Measurements from ENCODE around the gene TAGLN. TPM values are rescaled to one million over a fixed set of nuclear protein-coding genes. Genes with fewer than 3 reads are reported as not detected.
A peak's percentile ranks its signal among the peaks of the same experiment; 100 is the strongest.
"Not testable (repeated sequence)": the region's sequence is repeated elsewhere in the genome, so short reads cannot be mapped to it uniquely, and the experiment has no call there.

TAGLN gene
- polyA plus RNA-seq, 2 of the 4 experiments (the other 2 are of a cell fraction), result 43.2 to 287 TPM

GRCh38 chr11:117204283-117205080, 5.3 kb downstream of the TAGLN start:
- ATAC-seq (no peak), DNase-seq (ENCODE audit: low read depth in 1 of 2, low spot score in 1 of 2) (no peak), FAIRE-seq (no peak)
- no peaks in the 10 kb centered on the region for H3K9me3 ChIP-seq
- no peak overlapping the region for H3K27ac ChIP-seq
- ChIA-PET CTCF (interaction anchor here (1.2 to 4.5 kb wide), 3 partner anchors 15 to 23 kb away, joined by 3 to 23 read pairs (median 9); no protein-coding TSS in a partner anchor), POLR2A (no interaction called here)
- H3K4me2 ChIP-seq, result no peak overlapping the region
- no peak overlapping the region for H3K4me3 ChIP-seq
- no peak for TF ChIP-seq TFCP2L1 (CRISPR knock-in tag; IDR thresholded peaks at IDR 0.05)
- no peak for TF ChIP-seq RCOR1 (IDR thresholded peaks at IDR 0.05; ENCODE audit: low read depth, low read length)
- TF ChIP-seq MYC (IDR thresholded peaks at IDR 0.05; ENCODE audit: borderline replicate concordance, low read length), result no peak
- no peak for TF ChIP-seq RARB (CRISPR knock-in tag; IDR thresholded peaks at IDR 0.05)
- no peak for TF ChIP-seq HMGXB4 (CRISPR knock-in tag; IDR thresholded peaks at IDR 0.05; ENCODE audit: borderline replicate concordance)
- no peak for TF ChIP-seq RNF2 (IDR thresholded peaks at IDR 0.05; ENCODE audit: borderline replicate concordance, low read depth)
- no peak for TF ChIP-seq PHF8 (IDR thresholded peaks at IDR 0.05; ENCODE audit: borderline replicate concordance, low read depth)
- no peak for TF ChIP-seq CEBPB (IDR thresholded peaks at IDR 0.05)
- TF ChIP-seq FOSB (CRISPR knock-in tag; IDR thresholded peaks at IDR 0.05), result no peak
- TF ChIP-seq CHD4 (IDR thresholded peaks at IDR 0.05; ENCODE audit: borderline replicate concordance), result no peak
- TF ChIP-seq SREBF2 (IDR thresholded peaks at IDR 0.05), result no peak
- no peak for TF ChIP-seq GATA3 (IDR thresholded peaks at IDR 0.05; ENCODE audit: borderline replicate concordance)
- TF ChIP-seq USF2 (IDR thresholded peaks at IDR 0.05), result no peak
- WGBS (ENCODE audit: missing lambda C conversion rate), result 87% methylated on average over 8 of the region's 17 CpGs
- H3K4me1 ChIP-seq, result peaks cover 7% of the 10 kb centered on the region

- Histone ChIP-seq H3K4me3 (no peak overlapping the region), H3K4me2 (no peak overlapping the region), H3K27ac (no peak overlapping the region), H3K9me3 (no peaks in the 10 kb centered on the region), H3K4me1 (peaks cover 3% of the 10 kb centered on the region; the same call in 1 of the 3 replicates)
- 89% methylated on average over 10 of the region's 11 CpGs for WGBS (ENCODE audit: missing lambda C conversion rate)
- ChIA-PET POLR2A (no interaction called here), CTCF (interaction anchor here (1.1 to 4.5 kb wide), 2 partner anchors 20 to 24 kb away, joined by 3 to 23 read pairs; no protein-coding TSS in a partner anchor)
- FAIRE-seq (no peak), DNase-seq (ENCODE audit: low read depth in 1 of 2, low spot score in 1 of 2) (no peak), ATAC-seq (no peak)
- TF ChIP-seq HOXB5 (CRISPR knock-in tag; IDR thresholded peaks at IDR 0.05) (no peak), FOSL2 (IDR thresholded peaks at IDR 0.05) (no peak), FOSL2 (CRISPR knock-in tag; IDR thresholded peaks at IDR 0.05) (no peak), EHMT2 (IDR thresholded peaks at IDR 0.05; ENCODE audit: low read depth) (no peak), SMC3 (IDR thresholded peaks at IDR 0.05) (no peak), TFCP2L1 (CRISPR knock-in tag; IDR thresholded peaks at IDR 0.05) (no peak), TP53 (CRISPR knock-in tag; IDR thresholded peaks at IDR 0.05) (no peak), RAD21 (conservative IDR thresholded peaks at IDR 0.05 in 1 of 2, IDR thresholded peaks at IDR 0.05 in 1 of 2) (no peak), FOSB (CRISPR knock-in tag; IDR thresholded peaks at IDR 0.05) (no peak), RARB (CRISPR knock-in tag; IDR thresholded peaks at IDR 0.05) (no peak), CTCF (IDR thresholded peaks at IDR 0.05) (no peak), ZFP36 (IDR thresholded peaks at IDR 0.05; ENCODE audit: borderline replicate concordance, partially characterized antibody) (no peak), CEBPB (IDR thresholded peaks at IDR 0.05) (no peak)
These were observed 6.1 kb downstream of the TAGLN start for GRCh38 chr11:117205211-117205818.

- CTCF ChIA-PET, result interaction anchor here (1.1 to 4.5 kb wide), 2 partner anchors 20 to 25 kb away, joined by 3 to 23 read pairs; no protein-coding TSS in a partner anchor
These were observed 6.9 kb downstream of the TAGLN start for GRCh38 chr11:117206111-117206510.

GRCh38 chr11:117206859-117207258, 7.7 kb downstream of the TAGLN start:
- FAIRE-seq; H3K4me1 ChIP-seq; H3K4me2 ChIP-seq; DNase-seq (ENCODE audit: low read depth in 1 of 2, low spot score in 1 of 2); H3K9me3 ChIP-seq; CTCF ChIA-PET; POLR2A ChIA-PET; H3K4me3 ChIP-seq: not testable (repeated sequence)
- ATAC-seq, result peak; percentile 55 to 57; a peak in 5 of 6 replicates
- H3K27ac ChIP-seq, result peak overlapping the region in 1 of 2 experiments; percentile 57; a peak in 1 of 6 replicates
- WGBS (ENCODE audit: missing lambda C conversion rate), result 78% methylated on average over 5 of the region's 11 CpGs

More at GRCh38 chr11:117206111-117206510, 6.9 kb downstream of the TAGLN start:
- H3K4me2 ChIP-seq; POLR2A ChIA-PET; H3K4me3 ChIP-seq; DNase-seq (ENCODE audit: low read depth in 1 of 2, low spot score in 1 of 2); H3K9me3 ChIP-seq; FAIRE-seq; H3K4me1 ChIP-seq; H3K27ac ChIP-seq; ATAC-seq: not testable (repeated sequence)
- 99% methylated on average over 7 of the region's 8 CpGs for WGBS (ENCODE audit: missing lambda C conversion rate)

All from A549 (cell line).